ENCODE results near the gene IL15.
"Not testable (repeated sequence)": the region's sequence is repeated elsewhere in the genome, so short reads cannot be mapped to it uniquely, and the experiment has no call there.

IL15 gene

DNA sequence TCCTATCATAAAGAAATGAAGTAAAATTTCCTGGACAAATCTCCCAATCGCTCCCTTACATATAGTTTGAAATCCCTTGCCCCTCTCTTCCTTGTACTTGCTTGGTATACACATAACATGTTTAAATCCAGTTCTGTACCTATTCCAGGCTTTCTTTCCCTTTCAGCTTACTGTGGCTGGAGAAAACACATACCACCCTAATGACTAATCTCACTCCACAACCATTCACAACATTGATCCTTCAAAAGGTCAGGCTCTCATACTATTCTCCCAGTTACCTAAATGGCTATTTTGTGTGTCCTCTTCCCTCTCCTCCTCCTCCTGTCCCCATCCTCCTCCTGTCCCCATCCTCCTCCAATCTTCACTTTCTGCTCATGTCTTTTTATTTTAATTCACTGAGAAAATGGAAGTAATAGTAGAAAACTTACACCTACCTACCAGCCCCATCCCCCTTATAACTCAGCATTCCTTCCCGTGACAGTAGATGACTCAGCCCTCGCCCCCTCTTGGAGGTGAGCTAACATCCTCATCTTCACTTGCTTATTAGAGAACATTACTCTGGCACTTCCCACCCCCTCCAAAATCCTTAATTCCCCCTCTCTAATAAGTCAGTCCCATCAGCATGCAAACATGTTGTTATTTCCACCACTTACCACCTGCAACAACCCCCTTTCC is 77.5 kb downstream of the IL15 start:
- Histone ChIP-seq H3K27ac (ENCODE audit: low read depth, low read length) (no peak overlapping the region), H3K9ac (ENCODE audit: low read length) (no peak overlapping the region), H3K4me3 (ENCODE audit: low read length) (no peak overlapping the region), H3K27me3 (ENCODE audit: control insufficient read depth, insufficient read depth, low read length) (no peaks in the 10 kb centered on the region), H3K36me3 (ENCODE audit: control insufficient read depth, insufficient read depth, low read length) (no peaks in the 10 kb centered on the region), H3K4me1 (ENCODE audit: control insufficient read depth, insufficient read depth, low read length) (no peaks in the 10 kb centered on the region)

DNA sequence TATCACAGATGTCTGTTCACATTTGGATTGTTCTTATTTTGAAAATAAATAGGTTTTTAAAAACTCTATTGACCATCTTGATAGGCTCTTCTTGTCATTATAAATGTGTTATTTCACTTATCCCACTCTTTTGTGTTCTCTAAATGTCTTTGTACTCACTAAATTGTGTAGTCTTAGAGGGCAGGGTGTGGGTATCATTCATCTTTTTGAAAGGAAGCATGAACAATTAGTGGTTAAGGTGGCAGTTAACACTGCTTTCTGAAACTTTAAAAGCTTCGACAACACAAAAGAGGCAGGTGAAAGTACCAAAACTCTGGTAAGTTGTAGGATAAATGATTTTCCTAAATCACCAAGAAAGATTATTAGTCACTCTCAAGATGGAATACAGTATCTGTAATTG is 83.2 kb downstream of the IL15 start:
- no peaks in the 10 kb centered on the region for H3K4me1 ChIP-seq (ENCODE audit: control insufficient read depth, insufficient read depth, low read length)
- no peaks in the 10 kb centered on the region for H3K27me3 ChIP-seq (ENCODE audit: control insufficient read depth, insufficient read depth, low read length)

DNA sequence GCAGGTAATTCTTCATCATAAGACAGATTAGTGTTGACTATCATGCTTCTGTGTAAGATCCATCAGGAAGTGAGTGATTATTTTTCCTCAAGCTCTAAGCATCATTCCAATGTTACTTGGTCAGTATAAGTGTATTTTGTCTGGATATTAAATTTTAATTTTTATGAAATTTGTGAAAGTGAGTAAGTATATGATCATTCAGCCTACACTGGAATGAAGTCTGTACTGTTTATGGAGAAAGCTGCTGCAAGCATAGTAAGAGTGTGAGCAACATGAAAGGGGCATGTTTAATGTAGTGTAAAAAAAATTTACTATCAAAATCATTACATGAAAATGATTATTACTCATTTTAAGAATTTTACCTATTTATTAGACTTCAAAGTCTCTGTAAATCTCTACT is 84.8 kb downstream of the IL15 start:
- H3K27me3 ChIP-seq (ENCODE audit: control insufficient read depth, insufficient read depth, low read length): no peaks in the 10 kb centered on the region
- no peak overlapping the region for H3K27ac ChIP-seq (ENCODE audit: low read depth, low read length)
- no peaks in the 10 kb centered on the region for H3K36me3 ChIP-seq (ENCODE audit: control insufficient read depth, insufficient read depth, low read length)
- H3K4me3 ChIP-seq (ENCODE audit: low read length): no peak overlapping the region
- no peaks in the 10 kb centered on the region for H3K4me1 ChIP-seq (ENCODE audit: control insufficient read depth, insufficient read depth, low read length)
- H3K9ac ChIP-seq (ENCODE audit: low read length): no peak overlapping the region

More for the DNA sequence above, 83.2 kb downstream of the IL15 start:
- Histone ChIP-seq H3K4me3 (ENCODE audit: low read length) (no peak overlapping the region), H3K9ac (ENCODE audit: low read length) (no peak overlapping the region), H3K27ac (ENCODE audit: low read depth, low read length) (no peak overlapping the region), H3K36me3 (ENCODE audit: control insufficient read depth, insufficient read depth, low read length) (no peaks in the 10 kb centered on the region)

DNA sequence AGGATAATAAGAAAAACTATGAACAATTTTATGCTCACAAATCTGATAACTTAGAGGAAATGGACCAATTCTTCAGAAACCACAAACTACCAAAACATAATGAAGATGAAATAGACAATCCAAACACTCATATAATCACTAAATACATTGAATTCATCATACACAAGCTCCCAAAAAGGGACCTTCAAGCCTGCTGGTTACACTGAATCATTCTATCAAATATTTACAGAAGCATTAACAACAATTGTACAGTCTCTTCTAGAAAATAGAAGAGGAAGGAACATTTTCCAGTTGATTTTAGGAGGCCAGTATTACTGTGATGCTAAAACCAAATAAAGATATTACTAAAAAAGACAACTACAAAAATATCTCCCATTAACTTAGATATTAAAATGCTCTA is 88.3 kb downstream of the IL15 start:
- H3K36me3 ChIP-seq (ENCODE audit: control insufficient read depth, insufficient read depth, low read length): no peaks in the 10 kb centered on the region
- no peak overlapping the region for H3K9ac ChIP-seq (ENCODE audit: low read length)
- no peak overlapping the region for H3K4me3 ChIP-seq (ENCODE audit: low read length)
- no peaks in the 10 kb centered on the region for H3K4me1 ChIP-seq (ENCODE audit: control insufficient read depth, insufficient read depth, low read length)
- H3K27me3 ChIP-seq (ENCODE audit: control insufficient read depth, insufficient read depth, low read length): no peaks in the 10 kb centered on the region
- no peak overlapping the region for H3K27ac ChIP-seq (ENCODE audit: low read depth, low read length)

DNA sequence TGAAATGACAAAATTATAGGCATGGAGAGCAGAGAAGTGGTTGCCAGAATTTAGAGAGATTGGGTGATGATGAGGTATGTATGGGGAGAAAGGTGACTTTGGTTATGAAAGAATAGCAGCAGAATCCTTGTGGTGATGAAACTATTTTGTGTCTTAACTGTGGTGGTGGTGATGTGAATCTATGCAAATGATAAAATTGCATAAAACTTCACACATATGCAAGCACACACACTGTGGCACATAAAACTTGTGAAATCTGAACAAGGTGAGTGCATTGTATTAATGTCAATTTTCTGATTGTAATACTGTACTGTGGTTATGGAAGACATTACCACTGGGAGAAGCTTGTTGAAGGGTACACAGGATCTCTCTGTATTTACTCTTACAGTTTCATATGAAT is 91.0 kb downstream of the IL15 start:
- Histone ChIP-seq H3K9ac (ENCODE audit: low read length) (no peak overlapping the region), H3K27me3 (ENCODE audit: control insufficient read depth, insufficient read depth, low read length) (no peaks in the 10 kb centered on the region), H3K27ac (ENCODE audit: low read depth, low read length) (no peak overlapping the region), H3K4me3 (ENCODE audit: low read length) (no peak overlapping the region), H3K36me3 (ENCODE audit: control insufficient read depth, insufficient read depth, low read length) (peaks cover 4% of the 10 kb centered on the region), H3K4me1 (ENCODE audit: control insufficient read depth, insufficient read depth, low read length) (no peaks in the 10 kb centered on the region)

DNA sequence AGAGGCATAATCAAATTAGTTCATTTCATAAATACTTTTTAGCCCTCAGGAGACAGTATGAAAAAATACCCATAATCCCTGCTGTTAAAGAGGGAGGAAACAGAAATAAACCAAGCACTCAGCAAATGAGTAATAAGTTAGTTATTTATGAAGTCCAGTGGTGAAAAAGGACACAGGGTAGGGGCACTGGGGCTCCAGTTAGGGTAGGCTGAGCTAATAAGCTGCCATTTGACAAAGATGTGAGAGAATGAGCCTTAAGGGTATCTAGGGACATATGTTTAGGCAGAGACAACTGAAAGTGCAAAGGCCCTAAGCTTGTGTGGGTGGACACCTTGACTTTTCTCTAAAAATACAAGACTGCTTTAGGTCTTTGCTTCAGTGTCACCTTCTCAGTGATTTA is 94.4 kb downstream of the IL15 start:
- no peaks in the 10 kb centered on the region for H3K27me3 ChIP-seq (ENCODE audit: control insufficient read depth, insufficient read depth, low read length)
- H3K4me3 ChIP-seq (ENCODE audit: low read length): no peak overlapping the region
- peaks cover 4% of the 10 kb centered on the region for H3K36me3 ChIP-seq (ENCODE audit: control insufficient read depth, insufficient read depth, low read length)
- H3K27ac ChIP-seq (ENCODE audit: low read depth, low read length): no peak overlapping the region
- H3K9ac ChIP-seq (ENCODE audit: low read length): no peak overlapping the region
- no peaks in the 10 kb centered on the region for H3K4me1 ChIP-seq (ENCODE audit: control insufficient read depth, insufficient read depth, low read length)

DNA sequence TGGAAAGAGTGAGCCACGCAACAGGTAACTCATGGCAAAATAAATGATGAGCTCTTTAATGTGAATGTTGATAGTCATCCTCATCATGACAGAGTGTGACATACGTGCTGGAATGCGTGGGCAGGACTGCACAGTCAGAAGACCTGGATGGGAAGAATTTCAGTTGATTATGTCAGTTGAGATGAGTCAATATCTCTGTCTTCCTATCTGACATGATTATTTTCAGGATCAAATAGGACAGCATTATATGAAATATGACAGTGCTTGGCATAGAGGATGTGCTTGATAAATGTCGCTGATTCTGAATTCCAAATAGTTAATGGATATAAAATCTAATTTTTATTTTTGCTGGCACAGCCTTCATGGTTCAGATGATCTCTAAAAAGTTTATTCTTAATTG is 95.1 kb downstream of the IL15 start:
- H3K4me3 ChIP-seq (ENCODE audit: low read length): no peak overlapping the region
- no peaks in the 10 kb centered on the region for H3K27me3 ChIP-seq (ENCODE audit: control insufficient read depth, insufficient read depth, low read length)
- H3K36me3 ChIP-seq (ENCODE audit: control insufficient read depth, insufficient read depth, low read length): peaks cover 4% of the 10 kb centered on the region
- no peak overlapping the region for H3K9ac ChIP-seq (ENCODE audit: low read length)
- no peaks in the 10 kb centered on the region for H3K4me1 ChIP-seq (ENCODE audit: control insufficient read depth, insufficient read depth, low read length)
- no peak overlapping the region for H3K27ac ChIP-seq (ENCODE audit: low read depth, low read length)

DNA sequence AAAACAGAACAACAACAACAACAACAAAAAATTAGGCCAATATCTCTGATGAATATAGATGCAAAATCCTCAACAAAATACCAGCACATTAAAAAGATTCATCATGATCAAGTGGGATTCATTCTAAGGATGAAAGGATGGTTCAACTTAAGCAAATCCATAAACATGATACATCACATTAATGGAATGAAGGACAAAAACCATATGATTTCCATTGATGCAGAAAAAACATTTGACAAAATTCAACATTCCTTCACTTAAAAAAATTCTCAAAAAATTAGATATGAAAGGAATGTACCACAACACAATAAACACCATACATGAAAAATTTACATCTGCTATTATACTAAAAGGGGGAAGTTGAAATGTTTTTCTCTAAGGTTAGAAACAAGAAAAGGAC is 103.3 kb downstream of the IL15 start:
- no peaks in the 10 kb centered on the region for H3K27me3 ChIP-seq (ENCODE audit: control insufficient read depth, insufficient read depth, low read length)
- H3K9ac ChIP-seq (ENCODE audit: low read length): no peak overlapping the region
- no peak overlapping the region for H3K4me3 ChIP-seq (ENCODE audit: low read length)
- H3K36me3 ChIP-seq (ENCODE audit: control insufficient read depth, insufficient read depth, low read length): no peaks in the 10 kb centered on the region
- no peak overlapping the region for H3K27ac ChIP-seq (ENCODE audit: low read depth, low read length)
- no peaks in the 10 kb centered on the region for H3K4me1 ChIP-seq (ENCODE audit: control insufficient read depth, insufficient read depth, low read length)

DNA sequence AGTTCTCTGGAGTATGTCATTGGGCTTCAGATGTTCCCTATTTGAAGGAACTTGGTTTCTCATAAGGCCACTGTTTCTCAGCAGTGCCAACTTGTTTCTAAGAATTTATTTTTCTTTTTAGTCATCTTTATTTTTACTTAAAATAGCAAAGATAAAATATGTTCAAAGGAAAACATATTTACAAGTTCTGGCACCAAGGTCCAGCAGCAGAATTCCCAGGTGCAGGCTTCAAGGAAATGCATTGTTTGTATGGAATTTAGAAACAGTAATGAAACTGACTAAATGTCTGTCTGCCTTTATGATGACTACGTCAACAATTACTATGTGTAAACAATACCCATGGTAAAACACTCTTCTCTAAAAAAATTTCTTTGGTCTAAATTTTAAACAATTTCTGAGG is 109.6 kb downstream of the IL15 start:
- no peak overlapping the region for H3K9ac ChIP-seq (ENCODE audit: low read length)
- H3K36me3 ChIP-seq (ENCODE audit: control insufficient read depth, insufficient read depth, low read length): no peaks in the 10 kb centered on the region
- H3K4me3 ChIP-seq (ENCODE audit: low read length): no peak overlapping the region
- H3K27ac ChIP-seq (ENCODE audit: low read depth, low read length): no peak overlapping the region
- H3K27me3 ChIP-seq (ENCODE audit: control insufficient read depth, insufficient read depth, low read length): no peaks in the 10 kb centered on the region
- no peaks in the 10 kb centered on the region for H3K4me1 ChIP-seq (ENCODE audit: control insufficient read depth, insufficient read depth, low read length)

DNA sequence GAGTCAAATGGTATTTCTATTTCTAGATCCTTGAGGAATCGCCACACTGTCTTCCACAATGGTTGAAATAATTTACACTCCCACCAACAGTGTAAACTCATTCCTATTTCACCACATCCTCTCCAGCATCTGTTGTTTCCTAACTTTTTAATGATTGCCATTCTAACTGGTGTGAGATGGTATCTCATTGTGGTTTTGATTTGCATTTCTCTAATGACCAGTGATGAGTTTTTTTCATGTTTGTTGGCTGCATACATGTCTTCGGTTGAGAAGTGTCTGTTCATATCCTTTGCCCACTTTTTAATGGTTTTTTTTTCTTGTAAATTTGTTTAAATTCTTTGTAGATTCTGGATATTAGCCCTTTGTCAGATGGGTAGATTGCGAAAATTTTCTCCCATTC is 115.4 kb downstream of the IL15 start:
- H3K9ac ChIP-seq (ENCODE audit: low read length); H3K27me3 ChIP-seq (ENCODE audit: control insufficient read depth, insufficient read depth, low read length); H3K4me3 ChIP-seq (ENCODE audit: low read length); H3K36me3 ChIP-seq (ENCODE audit: control insufficient read depth, insufficient read depth, low read length); H3K27ac ChIP-seq (ENCODE audit: low read depth, low read length); H3K4me1 ChIP-seq (ENCODE audit: control insufficient read depth, insufficient read depth, low read length): not testable (repeated sequence)

DNA sequence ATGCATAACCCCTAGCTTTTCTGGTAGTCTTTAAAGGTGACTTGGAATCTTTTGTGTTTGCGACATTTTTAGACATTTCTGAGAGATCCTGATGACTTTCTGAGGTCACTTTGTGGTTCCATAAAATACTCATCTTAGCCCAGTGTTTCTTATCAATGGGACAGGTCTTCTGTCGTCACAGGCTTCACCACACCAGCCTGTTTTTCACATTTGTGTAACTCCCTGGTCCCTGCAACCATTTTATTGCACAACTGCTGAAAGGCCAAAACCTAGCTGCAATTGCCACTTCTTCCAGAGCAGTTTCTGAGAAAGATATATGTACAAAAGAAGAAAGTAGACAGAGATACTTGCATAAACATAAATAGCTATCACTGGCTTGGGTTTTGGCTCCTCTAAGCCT is 120.9 kb downstream of the IL15 start:
- H3K9ac ChIP-seq (ENCODE audit: low read length): no peak overlapping the region
- H3K36me3 ChIP-seq (ENCODE audit: control insufficient read depth, insufficient read depth, low read length): no peaks in the 10 kb centered on the region
- H3K27me3 ChIP-seq (ENCODE audit: control insufficient read depth, insufficient read depth, low read length): no peaks in the 10 kb centered on the region
- H3K4me1 ChIP-seq (ENCODE audit: control insufficient read depth, insufficient read depth, low read length): no peaks in the 10 kb centered on the region
- no peak overlapping the region for H3K27ac ChIP-seq (ENCODE audit: low read depth, low read length)
- H3K4me3 ChIP-seq (ENCODE audit: low read length): no peak overlapping the region

DNA sequence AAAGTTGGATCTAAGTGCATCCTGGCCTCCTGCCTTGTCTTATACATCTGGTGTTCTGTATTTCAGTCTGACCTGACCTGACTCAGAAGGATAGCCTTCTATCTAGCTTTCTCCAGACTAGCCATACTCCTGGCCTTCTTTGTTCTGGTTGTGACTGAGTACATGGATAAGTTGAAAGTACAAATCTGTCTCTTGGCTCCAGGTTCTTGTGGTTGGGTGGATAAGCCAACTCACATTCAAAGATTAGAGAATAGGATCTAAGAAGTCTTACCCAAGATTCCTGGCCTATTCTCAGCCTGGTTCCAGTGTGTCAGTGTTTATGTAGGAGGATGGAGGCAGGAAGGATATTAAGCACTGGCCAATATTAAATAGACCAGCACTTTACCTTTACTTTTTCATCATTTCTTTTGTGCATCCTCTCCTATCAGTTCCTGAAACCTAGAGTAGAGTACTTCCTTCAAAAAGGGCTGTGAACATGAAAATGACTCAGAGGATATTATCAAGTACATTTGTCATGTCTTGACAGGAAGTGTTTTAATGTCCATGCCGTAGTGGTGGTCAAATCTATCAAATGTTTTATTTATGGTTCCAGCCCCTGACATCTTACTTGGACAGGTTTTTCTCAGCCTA is 123.5 kb downstream of the IL15 start:
- Histone ChIP-seq H3K9ac (ENCODE audit: low read length) (no peak overlapping the region), H3K4me1 (ENCODE audit: control insufficient read depth, insufficient read depth, low read length) (no peaks in the 10 kb centered on the region), H3K4me3 (ENCODE audit: low read length) (no peak overlapping the region), H3K36me3 (ENCODE audit: control insufficient read depth, insufficient read depth, low read length) (no peaks in the 10 kb centered on the region), H3K27ac (ENCODE audit: low read depth, low read length) (no peak overlapping the region), H3K27me3 (ENCODE audit: control insufficient read depth, insufficient read depth, low read length) (no peaks in the 10 kb centered on the region)

DNA sequence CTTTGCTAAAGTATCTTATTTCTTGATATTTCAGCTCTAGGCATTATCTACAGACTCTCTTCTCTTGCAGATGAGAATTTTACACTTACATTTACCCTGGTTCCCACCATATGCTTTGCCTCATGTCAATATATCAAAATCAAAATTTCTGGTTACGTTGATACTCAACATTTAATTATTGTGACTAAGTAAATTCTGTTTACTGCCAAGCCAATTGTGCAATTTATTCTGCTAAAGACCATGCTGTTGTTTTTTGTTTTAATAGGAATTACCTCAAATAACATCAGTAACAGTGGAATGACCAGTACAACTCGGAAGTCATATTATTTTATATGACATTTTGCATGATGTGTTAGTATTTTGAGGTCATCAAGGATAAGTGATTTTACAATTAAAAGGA is 125.5 kb downstream of the IL15 start:
- Histone ChIP-seq H3K9ac (ENCODE audit: low read length) (no peak overlapping the region), H3K27me3 (ENCODE audit: control insufficient read depth, insufficient read depth, low read length) (no peaks in the 10 kb centered on the region), H3K4me3 (ENCODE audit: low read length) (no peak overlapping the region), H3K4me1 (ENCODE audit: control insufficient read depth, insufficient read depth, low read length) (no peaks in the 10 kb centered on the region), H3K36me3 (ENCODE audit: control insufficient read depth, insufficient read depth, low read length) (no peaks in the 10 kb centered on the region), H3K27ac (ENCODE audit: low read depth, low read length) (no peak overlapping the region)

Data from rectal smooth muscle tissue (tissue), 1 donor.